ENCODE data around the gene NUDT13. TPM values are rescaled to one million over a fixed set of nuclear protein-coding genes. Genes with fewer than 3 reads are reported as not detected.
A peak's percentile ranks its signal among the peaks of the same experiment; 100 is the strongest.

The NUDT13 gene
- total and polyA plus RNA-seq, 2 of the 8 experiments (the other 6 are each of a cell fraction or from before 2014, with no cell fraction given): 1.5 to 1.9 TPM

GRCh38 chr10:73169320-73169719 is 59.1 kb downstream of the NUDT13 start:
- Histone ChIP-seq H3K27me3 (replicated peaks in 1 of 4; ENCODE audit: control insufficient read depth in 3 of 4, extremely low read depth in 1 of 4, insufficient read depth in 3 of 4, low read length in 3 of 4) (no peaks in the 10 kb centered on the region), H2BK12ac (ENCODE audit: low read depth, low read length) (no peak overlapping the region), H3K4me2 (ENCODE audit: insufficient read depth in 1 of 2, low read depth in 2 of 2, low read length in 2 of 2) (peak overlapping the region in 1 of 2 experiments; percentile 77; a peak in 1 of 4 replicates), H2BK5ac (ENCODE audit: low read depth, low read length) (no peak overlapping the region), H3K9ac (replicated peaks in 1 of 4; ENCODE audit: extremely low read depth in 1 of 4, low read depth in 3 of 4, low read length in 3 of 4) (no peak overlapping the region), H4K5ac (ENCODE audit: insufficient read length, low read depth, low read length) (no peak overlapping the region), H3K23me2 (ENCODE audit: low read depth, low read length) (no peaks in the 10 kb centered on the region; the same call in 1 of the 2 replicates), H3K9me3 (ENCODE audit: insufficient read depth in 2 of 2, low read depth in 1 of 2, low read length in 1 of 2) (no peaks in the 10 kb centered on the region), H4K91ac (replicated peaks; ENCODE audit: insufficient read length, low read length) (no peak overlapping the region), H3K4me1 (replicated peaks in 1 of 4; ENCODE audit: control insufficient read depth in 3 of 4, insufficient read depth in 4 of 4, low read length in 3 of 4) (no peaks in the 10 kb centered on the region; a peak in 2 of 7 replicates), H3K36me3 (ENCODE audit: control insufficient read depth in 2 of 4, insufficient read depth in 4 of 4, low read length in 3 of 4) (no peaks in the 10 kb centered on the region; a peak in 1 of 8 replicates), H3K23ac (ENCODE audit: insufficient read length) (no peak overlapping the region), H3K4ac (replicated peaks; ENCODE audit: insufficient read length, low read depth, low read length) (no peak overlapping the region), H3K4me3 (ENCODE audit: extremely low read depth in 1 of 4, insufficient read depth in 2 of 4, low read depth in 3 of 4, low read length in 4 of 4) (no peak overlapping the region), H3K56ac (replicated peaks; ENCODE audit: insufficient read length, low read depth, low read length) (no peak overlapping the region), H3K14ac (ENCODE audit: insufficient read length) (no peak overlapping the region), H3K79me2 (ENCODE audit: control insufficient read depth in 1 of 2, insufficient read depth in 2 of 2, low read length in 2 of 2) (peaks cover 5 to 38% of the 10 kb centered on the region in 2 experiments), H3K18ac (ENCODE audit: extremely low read depth, low read length) (no peak overlapping the region), H2AK5ac (ENCODE audit: low read depth, low read length) (no peak overlapping the region), H3K79me1 (ENCODE audit: low read depth, low read length) (peaks cover 3% of the 10 kb centered on the region; the same call in 1 of the 2 replicates), H2BK15ac (ENCODE audit: low read length) (no peak overlapping the region), H4K20me1 (replicated peaks in 1 of 2; ENCODE audit: control insufficient read depth in 1 of 2, insufficient read depth in 2 of 2, low read length in 2 of 2) (no peaks in the 10 kb centered on the region), H2BK120ac (replicated peaks; ENCODE audit: low read depth, low read length) (no peak overlapping the region), H4K8ac (ENCODE audit: extremely low read depth, insufficient read depth, low read length) (no peak overlapping the region), H3K27ac (ENCODE audit: low read depth, low read length) (no peak overlapping the region), H2AFZ (ENCODE audit: low read length) (no peak overlapping the region), H2BK20ac (ENCODE audit: low read length) (no peak overlapping the region)
- CTCF ChIA-PET (ENCODE audit: partially characterized antibody): interaction anchor here (0.9 to 3.3 kb wide), 3 partner anchors 10 to 795 kb away, joined by 3 to 11 read pairs (median 3); no protein-coding TSS in a partner anchor
- no peak for DNase-seq (ENCODE audit: low read depth in 1 of 2, low spot score in 2 of 2)
- FAIRE-seq: no peak
- POLR2A ChIA-PET (ENCODE audit: partially characterized antibody): interaction anchor here (0.7 to 2.3 kb wide), 9 partner anchors 9 to 82 kb away, joined by 3 to 10 read pairs (median 3); partner anchors contain the start of gene DNAJC9
- 100% methylated on average over 3 of the region's 3 CpGs; no CpG with 5 or more reads in 1 of the 2 experiments for WGBS, 2 experiments (ENCODE audit: extremely low coverage in 1 of 2, insufficient coverage in 1 of 2, insufficient read length in 1 of 2, insufficient replicate concordance in 2 of 2, low coverage in 1 of 2, low lambda C conversion rate in 2 of 2, missing lambda C conversion rate in 1 of 2)
- TF ChIP-seq FOSL1 (IDR thresholded peaks at IDR 0.05; ENCODE audit: insufficient read depth, low read depth, low read length) (no peak), POLR2AphosphoS5 (IDR thresholded peaks at IDR 0.05; ENCODE audit: low read depth, low read length) (no peak), NRF1 (IDR thresholded peaks at IDR 0.05; ENCODE audit: low read depth, low read length) (no peak), CBX8 (IDR thresholded peaks at IDR 0.05; ENCODE audit: borderline replicate concordance, low read depth, low read length) (no peak), E2F6 (IDR thresholded peaks at IDR 0.05) (no peak), ASH2L (IDR thresholded peaks at IDR 0.05; ENCODE audit: low read length) (no peak), POLR2A (IDR thresholded peaks at IDR 0.05; ENCODE audit: control extremely low read depth in 1 of 2, low read depth in 2 of 2, low read length in 2 of 2) (no peak), TAF7 (optimal IDR thresholded peaks at IDR 0.05; ENCODE audit: borderline replicate concordance, low read depth, low read length) (no peak), SP1 (IDR thresholded peaks at IDR 0.05; ENCODE audit: low read depth, low read length) (no peak), USF2 (IDR thresholded peaks at IDR 0.05; ENCODE audit: low read length) (no peak), SRF (IDR thresholded peaks at IDR 0.05; ENCODE audit: low read depth, low read length) (no peak), BACH1 (IDR thresholded peaks at IDR 0.05; ENCODE audit: low read length) (no peak), CREB1 (IDR thresholded peaks at IDR 0.05) (no peak), MAFK (IDR thresholded peaks at IDR 0.05; ENCODE audit: low read depth, low read length) (no peak)
